GM19324 (cell line): Measurements from ENCODE around the gene MGME1.
A peak's percentile ranks its signal among the peaks of the same experiment; 100 is the strongest.

ENCODE experiments used
- ATAC-seq: cut with Tn5 transposase; IDR thresholded peaks from one replicate; pipeline ENCODE4 v1.9.1; 2021; ENCODE audit warnings: mild to moderate bottlenecking, moderate library complexity; ENCODE audit not compliant: unreplicated experiment, low FRiP score

MGME1 gene

GRCh38 chr20:17990278-17990972 lies 21.6 kb downstream of the MGME1 start:
- ATAC-seq, result no peak

- no peak for ATAC-seq
These were observed 23.4 kb downstream of the MGME1 start for GRCh38 chr20:17992224-17992637.

GRCh38 chr20:17992847-17993513 lies 24.2 kb downstream of the MGME1 start:
- no peak for ATAC-seq

GRCh38 chr20:17993546-17993945 lies 24.7 kb downstream of the MGME1 start:
- no peak for ATAC-seq

- ATAC-seq, result no peak
These were observed 27.4 kb downstream of the MGME1 start for GRCh38 chr20:17995967-17996819.

GRCh38 chr20:17998446-17998845 lies 29.6 kb downstream of the MGME1 start:
- ATAC-seq, result no peak

- ATAC-seq, result no peak
These were observed 30.7 kb downstream of the MGME1 start for GRCh38 chr20:17999566-17999965.

GRCh38 chr20:18001131-18001921 lies 32.5 kb downstream of the MGME1 start:
- no peak for ATAC-seq

GRCh38 chr20:18003897-18004296 lies 35.1 kb downstream of the MGME1 start:
- ATAC-seq, result peak; percentile 26

GRCh38 chr20:18004384-18005031 lies 35.7 kb downstream of the MGME1 start:
- ATAC-seq, result no peak

GRCh38 chr20:18005170-18005989 lies 36.6 kb downstream of the MGME1 start:
- peak; percentile 95 for ATAC-seq

GRCh38 chr20:18005990-18006364 lies 37.2 kb downstream of the MGME1 start:
- ATAC-seq, result no peak

- no peak for ATAC-seq
These were observed 37.9 kb downstream of the MGME1 start for GRCh38 chr20:18006684-18007083.

- no peak for ATAC-seq
These were observed 38.9 kb downstream of the MGME1 start for GRCh38 chr20:18007534-18008292.

- ATAC-seq, result no peak
These were observed 40.3 kb downstream of the MGME1 start for GRCh38 chr20:18009116-18009515.

GRCh38 chr20:18011482-18011881 lies 42.7 kb downstream of the MGME1 start:
- no peak for ATAC-seq

- no peak for ATAC-seq
These were observed 43.3 kb downstream of the MGME1 start for GRCh38 chr20:18011951-18012645.

- ATAC-seq, result no peak
These were observed 44.1 kb downstream of the MGME1 start for GRCh38 chr20:18012901-18013300.
